HEK293 (cell line): Measurements from ENCODE around the gene LPCAT2.

Experiments used
- CTCF ChIP-seq: fragments of 450-650 bp; formaldehyde crosslinking; IDR thresholded peaks from 2 replicates; pipeline ENCODE4 v1.5.1; 2016; ENCODE audit warnings: missing biosample characterization, missing genetic modification characterization
- HOXA7 ChIP-seq: sonication (generic); formaldehyde crosslinking; IDR thresholded peaks from 2 replicates; pipeline ENCODE4 v1.8.1; 2022; ENCODE audit warnings: missing genetic modification reagents, borderline replicate concordance
- PATZ1 ChIP-seq: fragments of 450-650 bp; formaldehyde crosslinking; IDR thresholded peaks from 2 replicates; pipeline ENCODE4 v1.5.1; 2016; ENCODE audit warnings: missing biosample characterization, missing genetic modification characterization
- REST ChIP-seq: fragments of 450-650 bp; formaldehyde crosslinking; IDR thresholded peaks from 2 replicates; pipeline ENCODE4 v1.5.1; 2016; ENCODE audit warnings: missing biosample characterization, missing genetic modification characterization
- SP2 ChIP-seq: fragments of 450-650 bp; formaldehyde crosslinking; IDR thresholded peaks from 2 replicates; pipeline ENCODE4 v1.5.1; 2016; ENCODE audit warnings: missing biosample characterization, missing genetic modification characterization
- ZBTB8A ChIP-seq: fragments of 450-650 bp; formaldehyde crosslinking; IDR thresholded peaks from 2 replicates; pipeline ENCODE4 v1.5.1; 2016; ENCODE audit warnings: missing biosample characterization, missing genetic modification characterization
- ZNF311 ChIP-seq: fragments of 450-650 bp; formaldehyde crosslinking; IDR thresholded peaks from 2 replicates; pipeline ENCODE4 v1.5.1; 2017; ENCODE audit warnings: missing biosample characterization, missing genetic modification characterization, borderline replicate concordance
- ZNF404 ChIP-seq: fragments of 450-650 bp; formaldehyde crosslinking; IDR thresholded peaks from 2 replicates; pipeline ENCODE4 v1.5.1; 2017; ENCODE audit warnings: missing biosample characterization, missing genetic modification characterization
- ZNF513 ChIP-seq: fragments of 450-650 bp; IDR thresholded peaks from 2 replicates; pipeline ENCODE4 v1.5.1; 2018; ENCODE audit warnings: missing biosample characterization, missing genetic modification characterization
- ZNF747 ChIP-seq: fragments of 450-650 bp; formaldehyde crosslinking; IDR thresholded peaks from 2 replicates; pipeline ENCODE4 v1.5.1; 2016; ENCODE audit warnings: missing biosample characterization, missing genetic modification characterization
- ZSCAN5A ChIP-seq: fragments of 450-650 bp; formaldehyde crosslinking; IDR thresholded peaks from 2 replicates; pipeline ENCODE4 v1.5.1; 2016; ENCODE audit warnings: missing biosample characterization, missing genetic modification characterization

- no peak for TF ChIP-seq HOXA7 (CRISPR knock-in tag)
- no peak for TF ChIP-seq ZNF747
- no peak for TF ChIP-seq ZNF311 (tag by site-specific recombination)
- TF ChIP-seq CTCF, result no peak
- no peak for TF ChIP-seq ZSCAN5A (tag by site-specific recombination)
- no peak for TF ChIP-seq PATZ1
- no peak for TF ChIP-seq SP2 (tag by site-specific recombination)
- no peak for TF ChIP-seq ZNF404 (tag by site-specific recombination)
- TF ChIP-seq ZNF513 (tag by site-specific recombination), result no peak
- TF ChIP-seq REST (tag by site-specific recombination), result no peak
- no peak for TF ChIP-seq ZBTB8A (tag by site-specific recombination)
Observed at GRCh38 chr16:55628306-55628968, 119.6 kb downstream of the LPCAT2 start.
